GM12891 (cell line): ENCODE data around the gene MMEL1.

Source experiments
- DNase-seq: peaks from one replicate; pipeline ENCODE4 v3.0.0; 2011; ENCODE audit warnings: low spot score; ENCODE audit not compliant: insufficient read length
- FAIRE-seq: peaks from 2 replicates; lab custom pipeline; 2011; peaks lifted over from hg19 to GRCh38; lab: Jason Lieb, UNC
- PAX5 ChIP-seq: IDR thresholded peaks from 2 replicates; pipeline ENCODE4 v1.6.1; 2011; ENCODE audit warnings: low read length, moderate library complexity, mild to moderate bottlenecking; ENCODE audit not compliant: insufficient read depth, severe bottlenecking
- POLR2A ChIP-seq: IDR thresholded peaks from 2 replicates; pipeline ENCODE4 v1.6.1; 2011; ENCODE audit warnings: low read depth, low read length, control low read depth
- POLR2AphosphoS5 ChIP-seq: IDR thresholded peaks from 2 replicates; pipeline ENCODE4 v1.6.1; 2011; ENCODE audit warnings: low read depth, low read length, control low read depth
- POU2F2 ChIP-seq: IDR thresholded peaks from 2 replicates; pipeline ENCODE4 v1.6.1; 2011; ENCODE audit warnings: low read depth, mild to moderate bottlenecking, control low read depth, low read length, moderate library complexity
- SPI1 ChIP-seq: IDR thresholded peaks from 2 replicates; pipeline ENCODE4 v1.6.1; 2011; ENCODE audit warnings: low read depth, low read length, control low read depth
- TAF1 ChIP-seq: IDR thresholded peaks from 2 replicates; pipeline ENCODE4 v1.6.1; 2011; ENCODE audit warnings: low read depth, low read length, control low read depth

MMEL1 gene

GRCh38 chr1:2590233-2591141 lies 42.3 kb downstream of the MMEL1 start:
- no peak for FAIRE-seq
- no peak for TF ChIP-seq POU2F2
- TF ChIP-seq TAF1 = no peak
- no peak for TF ChIP-seq PAX5
- no peak for TF ChIP-seq POLR2AphosphoS5
- TF ChIP-seq POLR2A = no peak
- TF ChIP-seq SPI1 = no peak
- no peak for DNase-seq

- FAIRE-seq = no peak
- TF ChIP-seq SPI1 (no peak), PAX5 (no peak), TAF1 (no peak), POLR2AphosphoS5 (no peak), POLR2A (no peak), POU2F2 (no peak)
- no peak for DNase-seq
Observed at GRCh38 chr1:2589431-2590232, 43.2 kb downstream of the MMEL1 start.

- TF ChIP-seq SPI1 (no peak), TAF1 (no peak)
- no peak for DNase-seq
- FAIRE-seq = no peak
Observed at GRCh38 chr1:2588661-2589430, 44.0 kb downstream of the MMEL1 start.

GRCh38 chr1:2587860-2588571 lies 44.8 kb downstream of the MMEL1 start:
- FAIRE-seq (no peak), DNase-seq (no peak)
- no peak for TF ChIP-seq POLR2A

- TF ChIP-seq SPI1 (no peak), POU2F2 (no peak), POLR2AphosphoS5 (no peak), POLR2A (no peak), PAX5 (no peak), TAF1 (no peak)
- FAIRE-seq = peak; percentile 51
- no peak for DNase-seq
Observed at GRCh38 chr1:2587071-2587859, 45.6 kb downstream of the MMEL1 start.

DNA sequence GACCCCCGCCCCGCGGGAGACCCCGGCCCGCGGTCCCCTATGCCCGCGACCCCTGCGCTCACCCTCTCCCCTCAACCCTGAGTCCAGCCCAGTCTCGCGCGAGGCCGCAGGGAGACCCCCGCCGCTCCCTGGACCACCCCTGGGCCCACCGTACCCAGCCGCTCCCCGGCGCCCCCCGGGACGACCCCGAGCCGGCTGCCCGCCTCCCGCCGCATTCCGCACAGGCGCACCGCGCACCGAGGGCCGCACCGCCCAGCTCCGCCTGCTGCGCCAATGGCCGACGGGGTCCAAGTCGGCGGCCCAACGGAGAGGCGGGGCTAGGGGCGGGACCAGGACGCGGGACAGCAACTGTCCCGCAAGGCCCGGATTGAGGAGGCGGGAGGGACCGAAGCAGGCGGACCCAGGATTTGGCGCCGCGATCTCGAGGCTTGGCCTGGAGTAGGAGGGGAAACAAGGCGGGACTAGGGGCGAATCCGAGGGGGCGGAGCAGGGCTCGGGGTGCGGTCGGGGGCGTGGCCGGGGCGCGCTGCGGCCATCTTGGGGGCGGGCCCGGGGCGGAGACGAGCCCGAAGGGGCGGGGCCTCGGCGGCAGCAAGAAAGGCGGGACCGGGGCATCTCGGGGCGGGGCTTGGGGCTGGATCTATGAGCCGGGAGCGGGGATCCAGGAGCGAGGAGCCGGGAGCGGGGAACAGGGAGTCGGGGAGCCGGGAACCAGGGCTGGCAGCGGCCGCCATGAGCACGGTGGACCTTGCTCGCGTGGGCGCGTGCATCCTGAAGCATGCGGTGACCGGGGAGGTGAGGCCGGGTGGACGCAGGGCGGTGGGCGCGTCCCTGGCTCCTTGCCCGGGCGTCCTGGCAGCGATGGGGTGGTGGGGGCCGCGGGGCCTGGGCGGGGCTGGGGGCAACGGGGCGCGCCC lies 46.4 kb downstream of the MMEL1 start, which contains the start of gene PRXL2B:
TSS of gene PRXL2B (plus strand) at position 624 of the 917 bp plus-strand sequence. CDS start at position 733, 109 bp downstream.
- peak; percentile 99 for FAIRE-seq
- DNase-seq = peak; percentile 97
- TF ChIP-seq SPI1 (no peak), POU2F2 (no peak), PAX5 (no peak), POLR2A (no peak), TAF1 (no peak), POLR2AphosphoS5 (no peak)

DNA sequence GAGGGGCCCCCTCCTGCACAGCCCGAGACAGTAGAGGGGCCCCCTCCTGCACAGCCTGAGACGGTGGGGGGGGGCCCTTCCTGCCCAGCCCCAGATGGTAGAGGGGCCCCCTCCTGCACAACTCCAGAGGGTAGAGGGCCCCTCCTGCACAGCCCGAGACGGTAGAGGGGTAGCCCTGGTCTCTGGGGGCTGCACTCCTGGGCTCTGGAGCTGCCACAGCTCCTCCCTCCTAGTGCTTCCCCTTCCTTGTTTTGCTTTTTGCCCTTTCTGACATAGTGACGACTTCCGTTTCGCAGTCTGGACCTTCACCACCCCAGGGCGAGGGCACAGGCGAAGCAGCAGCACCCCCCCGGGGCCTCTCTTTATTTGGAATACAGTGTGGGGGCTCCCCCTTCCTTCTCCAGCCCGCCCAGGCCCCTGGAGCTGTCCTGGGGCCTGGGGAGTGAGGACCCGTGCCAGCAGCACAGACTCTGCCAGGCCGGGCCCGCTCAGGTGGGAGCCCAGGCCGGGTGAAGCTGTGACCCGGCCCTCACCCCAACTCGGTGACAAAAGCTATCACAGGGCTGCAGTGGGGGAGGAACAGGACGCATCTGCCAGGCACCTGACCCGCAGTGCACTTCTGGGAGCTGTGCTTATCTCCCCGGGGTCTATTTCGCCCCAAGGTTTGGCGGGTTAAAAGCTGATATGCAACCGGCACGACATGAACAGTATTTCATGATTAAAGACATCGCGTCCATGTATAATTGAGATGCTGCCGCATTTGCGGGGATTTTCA lies 47.3 kb downstream of the MMEL1 start:
- TF ChIP-seq POLR2A = peak; percentile 52
- no peak for TF ChIP-seq POLR2AphosphoS5
- TF ChIP-seq PAX5 = no peak
- no peak for TF ChIP-seq POU2F2
- peak; percentile 29 for TF ChIP-seq SPI1
- no peak; the same call in 1 of the 2 replicates for TF ChIP-seq TAF1
- FAIRE-seq (peak; percentile 91), DNase-seq (peak; percentile 74)
